ENCODE results near the gene PIK3AP1.

- TF ChIP-seq CTCF (IDR thresholded peaks at IDR 0.05; ENCODE audit: insufficient read depth, low read depth, low read length) (no peak), EZH2 (IDR thresholded peaks at IDR 0.05; ENCODE audit: insufficient read depth, low read length) (no peak)
These were observed 149.0 kb downstream of the PIK3AP1 start for GRCh38 chr10:96570983-96571964.

All from astrocyte (in vitro differentiated cells and primary cell).